SH-SY5Y (cell line): Measurements from ENCODE around the gene SPINK6.

Experiments used
- GATA2 ChIP-seq: IDR thresholded peaks from 2 replicates; pipeline ENCODE4 v1.6.1; 2011; ENCODE audit warnings: mild to moderate bottlenecking, low read depth, low read length
- GATA3 ChIP-seq: IDR thresholded peaks from 2 replicates; pipeline ENCODE4 v1.6.1; 2011; ENCODE audit warnings: low read depth, mild to moderate bottlenecking, low read length, moderate library complexity

DNA sequence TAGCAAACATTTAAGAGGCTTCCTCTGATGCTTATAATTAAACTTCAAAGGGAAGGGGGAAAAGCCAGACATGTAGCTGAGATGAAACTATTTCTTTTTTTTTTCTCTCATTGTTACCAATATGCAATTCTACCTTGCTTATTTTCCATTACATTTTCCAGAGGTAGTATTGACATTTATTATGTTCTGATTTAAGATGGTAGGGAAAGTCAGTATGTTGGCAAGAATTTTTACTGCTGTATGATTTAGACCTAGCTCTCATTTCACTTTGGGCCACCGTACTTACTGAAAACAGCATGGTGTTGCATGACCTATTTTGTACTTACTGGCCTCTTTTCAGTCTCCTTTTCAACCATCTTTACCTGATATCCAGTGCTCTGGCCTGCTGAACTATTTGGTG lies 9.6 kb upstream of the SPINK6 start:
- TF ChIP-seq GATA3 (no peak), GATA2 (no peak)
